ENCODE results near the gene PITPNM3.

- TF ChIP-seq POLR2A (IDR thresholded peaks at IDR 0.05) = no peak
- TF ChIP-seq, protein P1, sequence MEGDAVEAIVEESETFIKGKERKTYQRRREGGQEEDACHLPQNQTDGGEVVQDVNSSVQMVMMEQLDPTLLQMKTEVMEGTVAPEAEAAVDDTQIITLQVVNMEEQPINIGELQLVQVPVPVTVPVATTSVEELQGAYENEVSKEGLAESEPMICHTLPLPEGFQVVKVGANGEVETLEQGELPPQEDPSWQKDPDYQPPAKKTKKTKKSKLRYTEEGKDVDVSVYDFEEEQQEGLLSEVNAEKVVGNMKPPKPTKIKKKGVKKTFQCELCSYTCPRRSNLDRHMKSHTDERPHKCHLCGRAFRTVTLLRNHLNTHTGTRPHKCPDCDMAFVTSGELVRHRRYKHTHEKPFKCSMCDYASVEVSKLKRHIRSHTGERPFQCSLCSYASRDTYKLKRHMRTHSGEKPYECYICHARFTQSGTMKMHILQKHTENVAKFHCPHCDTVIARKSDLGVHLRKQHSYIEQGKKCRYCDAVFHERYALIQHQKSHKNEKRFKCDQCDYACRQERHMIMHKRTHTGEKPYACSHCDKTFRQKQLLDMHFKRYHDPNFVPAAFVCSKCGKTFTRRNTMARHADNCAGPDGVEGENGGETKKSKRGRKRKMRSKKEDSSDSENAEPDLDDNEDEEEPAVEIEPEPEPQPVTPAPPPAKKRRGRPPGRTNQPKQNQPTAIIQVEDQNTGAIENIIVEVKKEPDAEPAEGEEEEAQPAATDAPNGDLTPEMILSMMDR (IDR thresholded peaks at IDR 0.05 in 4 of 5, conservative IDR thresholded peaks at IDR 0.05 in 1 of 5) = no peak
Observed at GRCh38 chr17:6531575-6531974, 24.8 kb downstream of the PITPNM3 start.
